NCI-H187 treated with DMSO at 0.1 percent for 48 hours (cell line): Measurements from ENCODE around the gene TPRG1L.

ENCODE experiments used
- DNase-seq: peaks from one replicate; lab custom pipeline; 2025; lab: John Stamatoyannopoulos, UW

The TPRG1L gene

GRCh38 chr1:3663999-3664699 is 39.3 kb downstream of the TPRG1L start:
- no peak for DNase-seq

GRCh38 chr1:3664700-3665375 is 40.0 kb downstream of the TPRG1L start:
- DNase-seq: no peak

- DNase-seq: no peak
These were observed 43.3 kb downstream of the TPRG1L start for GRCh38 chr1:3668148-3668547.

GRCh38 chr1:3668585-3669300 is 43.9 kb downstream of the TPRG1L start:
- no peak for DNase-seq

- DNase-seq: no peak
These were observed 44.6 kb downstream of the TPRG1L start for GRCh38 chr1:3669421-3669821.

- no peak for DNase-seq
These were observed 45.2 kb downstream of the TPRG1L start for GRCh38 chr1:3669971-3670431.

- no peak for DNase-seq
These were observed 46.0 kb downstream of the TPRG1L start for GRCh38 chr1:3670823-3671265.

- no peak for DNase-seq
These were observed 46.8 kb downstream of the TPRG1L start for GRCh38 chr1:3671371-3672180.

- no peak for DNase-seq
These were observed 47.6 kb downstream of the TPRG1L start for GRCh38 chr1:3672231-3672970.

- DNase-seq: no peak
These were observed 48.2 kb downstream of the TPRG1L start for GRCh38 chr1:3672971-3673361.

- no peak for DNase-seq
These were observed 48.7 kb downstream of the TPRG1L start for GRCh38 chr1:3673381-3674099.

- no peak for DNase-seq
These were observed 49.6 kb downstream of the TPRG1L start for GRCh38 chr1:3674100-3675094.

- no peak for DNase-seq
These were observed 50.6 kb downstream of the TPRG1L start for GRCh38 chr1:3675436-3675835.

GRCh38 chr1:3676581-3677470 is 52.0 kb downstream of the TPRG1L start:
- no peak for DNase-seq

- no peak for DNase-seq
These were observed 52.7 kb downstream of the TPRG1L start for GRCh38 chr1:3677484-3677883.

- no peak for DNase-seq
These were observed 53.7 kb downstream of the TPRG1L start for GRCh38 chr1:3678361-3679097.

GRCh38 chr1:3679098-3679555 is 54.3 kb downstream of the TPRG1L start:
- no peak for DNase-seq
